ENCODE data around the gene CDKL5. TPM values are rescaled to one million over a fixed set of nuclear protein-coding genes. Genes with fewer than 3 reads are reported as not detected.

The CDKL5 gene
- total RNA-seq, 6 donors from 2014 or later, result 17.8 to 47.1 (median 23.4) TPM

DNA sequence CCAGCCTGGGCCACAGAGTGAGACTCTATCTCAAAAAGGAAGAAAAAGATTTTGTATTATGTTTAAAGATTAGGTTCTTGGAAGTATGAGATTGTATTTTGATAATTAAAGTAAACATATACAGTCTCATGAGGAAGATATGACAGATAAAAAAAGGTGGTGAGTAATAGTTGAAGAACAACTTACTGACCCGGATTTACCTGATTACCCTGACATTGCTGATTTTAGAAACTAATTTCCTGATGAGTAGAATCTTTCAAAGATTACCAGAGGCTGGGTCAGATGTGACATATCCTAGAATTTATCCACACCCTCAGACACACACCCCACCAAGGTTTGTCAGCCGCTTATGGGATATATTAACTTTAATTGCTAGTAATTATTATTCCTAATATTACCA, 9.5 kb downstream of the CDKL5 start:
- no peak for ATAC-seq (ENCODE audit: low FRiP score in 2 of 2)
- no peaks in the 10 kb centered on the region for H3K4me1 ChIP-seq
- no peak overlapping the region for H3K27ac ChIP-seq
- no peaks in the 10 kb centered on the region for H3K9me3 ChIP-seq
- no peak overlapping the region for H3K4me3 ChIP-seq
- TF ChIP-seq POLR2AphosphoS5 (IDR thresholded peaks at IDR 0.05), result no peak
- TF ChIP-seq POLR2A (IDR thresholded peaks at IDR 0.05), result no peak
- no peak for TF ChIP-seq EP300 (IDR thresholded peaks at IDR 0.05)
- TF ChIP-seq, protein P1, sequence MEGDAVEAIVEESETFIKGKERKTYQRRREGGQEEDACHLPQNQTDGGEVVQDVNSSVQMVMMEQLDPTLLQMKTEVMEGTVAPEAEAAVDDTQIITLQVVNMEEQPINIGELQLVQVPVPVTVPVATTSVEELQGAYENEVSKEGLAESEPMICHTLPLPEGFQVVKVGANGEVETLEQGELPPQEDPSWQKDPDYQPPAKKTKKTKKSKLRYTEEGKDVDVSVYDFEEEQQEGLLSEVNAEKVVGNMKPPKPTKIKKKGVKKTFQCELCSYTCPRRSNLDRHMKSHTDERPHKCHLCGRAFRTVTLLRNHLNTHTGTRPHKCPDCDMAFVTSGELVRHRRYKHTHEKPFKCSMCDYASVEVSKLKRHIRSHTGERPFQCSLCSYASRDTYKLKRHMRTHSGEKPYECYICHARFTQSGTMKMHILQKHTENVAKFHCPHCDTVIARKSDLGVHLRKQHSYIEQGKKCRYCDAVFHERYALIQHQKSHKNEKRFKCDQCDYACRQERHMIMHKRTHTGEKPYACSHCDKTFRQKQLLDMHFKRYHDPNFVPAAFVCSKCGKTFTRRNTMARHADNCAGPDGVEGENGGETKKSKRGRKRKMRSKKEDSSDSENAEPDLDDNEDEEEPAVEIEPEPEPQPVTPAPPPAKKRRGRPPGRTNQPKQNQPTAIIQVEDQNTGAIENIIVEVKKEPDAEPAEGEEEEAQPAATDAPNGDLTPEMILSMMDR (IDR thresholded peaks at IDR 0.05), result no peak
- WGBS, 2 donors, result 73 to 79% methylated on average over 2 of the region's 2 CpGs
- no peak for DNase-seq
- no peaks in the 10 kb centered on the region for H3K36me3 ChIP-seq
- H3K27me3 ChIP-seq, result no peaks in the 10 kb centered on the region

DNA sequence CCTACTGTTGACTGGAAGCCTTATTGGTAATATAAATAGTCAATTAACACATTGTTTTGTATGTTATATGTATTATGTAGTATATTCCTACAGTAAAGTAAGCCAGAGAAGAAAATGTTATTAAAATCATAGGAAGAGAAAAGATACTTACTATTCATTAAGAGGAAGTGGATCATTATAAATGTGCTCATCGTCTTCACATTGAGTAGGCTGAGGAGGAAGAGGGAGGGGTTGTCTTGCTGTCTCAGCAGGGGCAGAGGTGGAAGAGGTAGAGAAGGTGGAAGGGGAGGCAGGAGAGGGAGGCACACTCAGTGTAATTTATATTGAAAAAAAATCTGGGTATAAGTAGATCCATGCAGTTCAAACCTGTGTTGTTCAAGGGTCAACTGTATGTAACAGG, 10.6 kb downstream of the CDKL5 start:
- WGBS, 2 donors, result 50 to 85% methylated on average over 1 of the region's 1 CpG
- DNase-seq, result no peak
- Histone ChIP-seq H3K27me3 (no peaks in the 10 kb centered on the region), H3K27ac (no peak overlapping the region), H3K9me3 (no peaks in the 10 kb centered on the region), H3K36me3 (no peaks in the 10 kb centered on the region), H3K4me1 (no peaks in the 10 kb centered on the region), H3K4me3 (no peak overlapping the region)
- no peak for ATAC-seq (ENCODE audit: low FRiP score in 2 of 2)
- TF ChIP-seq, protein P1 (IDR thresholded peaks at IDR 0.05), result no peak
- no peak for TF ChIP-seq POLR2A (IDR thresholded peaks at IDR 0.05)
- TF ChIP-seq EP300 (IDR thresholded peaks at IDR 0.05), result no peak
- no peak for TF ChIP-seq POLR2AphosphoS5 (IDR thresholded peaks at IDR 0.05)

DNA sequence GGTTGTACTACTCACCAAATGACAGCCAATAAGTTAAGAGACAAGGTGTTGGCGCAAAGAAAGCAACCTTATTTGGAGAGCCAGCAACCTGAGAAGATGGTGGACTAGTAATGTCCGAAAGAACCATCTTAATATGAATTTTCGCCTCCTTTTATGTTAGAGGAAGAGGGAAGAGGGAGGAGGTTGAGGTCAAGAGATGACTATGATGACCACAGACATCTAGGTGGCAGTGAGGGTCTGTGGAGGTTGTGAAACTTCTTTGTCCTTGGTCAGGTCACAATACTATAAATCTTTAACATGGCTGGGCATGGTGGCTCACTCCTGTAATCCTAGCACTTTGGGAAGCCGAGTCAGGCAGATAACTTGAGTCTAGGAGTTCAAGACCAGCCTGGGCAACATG, 15.4 kb downstream of the CDKL5 start:
- Histone ChIP-seq H3K27me3 (no peaks in the 10 kb centered on the region), H3K36me3 (no peaks in the 10 kb centered on the region), H3K4me3 (no peak overlapping the region), H3K27ac (no peak overlapping the region), H3K9me3 (no peaks in the 10 kb centered on the region), H3K4me1 (peaks cover 0 to 3% (median 1%) of the 10 kb centered on the region in 4 donors)
- DNase-seq (no peak), ATAC-seq (ENCODE audit: low FRiP score in 2 of 2) (no peak)
- WGBS, 2 donors, result 84 to 100% methylated on average over 3 to 4 of the region's 4 CpGs
- no peak for TF ChIP-seq EP300 (IDR thresholded peaks at IDR 0.05)
- TF ChIP-seq, protein P1 (IDR thresholded peaks at IDR 0.05), result no peak
- TF ChIP-seq POLR2AphosphoS5 (IDR thresholded peaks at IDR 0.05), result no peak
- no peak for TF ChIP-seq POLR2A (IDR thresholded peaks at IDR 0.05)

DNA sequence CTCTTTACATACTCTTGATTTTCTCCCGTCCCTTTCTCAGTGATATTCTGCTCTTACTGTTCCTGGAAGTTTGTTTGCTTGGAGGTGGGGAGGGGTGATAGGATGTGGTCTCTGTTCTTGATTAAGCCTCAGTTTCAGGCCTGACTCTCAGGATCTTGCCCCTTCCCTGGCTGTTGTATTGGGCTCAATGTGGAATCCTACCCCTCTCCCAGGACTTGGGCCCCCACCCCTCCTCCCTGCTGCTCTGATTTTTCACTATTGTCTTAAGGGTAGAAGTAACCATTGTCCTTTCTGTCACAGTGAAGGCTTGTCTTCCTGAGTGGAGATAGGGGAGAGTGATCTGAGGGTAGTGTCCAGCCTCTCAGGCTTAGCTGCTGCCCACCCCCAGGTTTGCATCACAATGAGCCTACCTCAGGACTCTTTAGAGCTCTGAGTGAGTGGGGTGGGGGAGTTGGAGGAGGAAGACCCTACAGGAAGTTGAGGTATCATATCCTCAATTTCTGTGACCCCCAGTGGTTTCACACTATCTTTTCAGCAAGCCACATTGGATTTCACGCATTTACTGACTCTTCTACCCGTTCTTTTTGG, 16.5 kb downstream of the CDKL5 start:
- Histone ChIP-seq H3K36me3 (no peaks in the 10 kb centered on the region), H3K4me3 (no peak overlapping the region), H3K4me1 (peaks cover 0 to 3% (median 1%) of the 10 kb centered on the region in 4 donors), H3K27ac (no peak overlapping the region), H3K27me3 (no peaks in the 10 kb centered on the region), H3K9me3 (no peaks in the 10 kb centered on the region)
- DNase-seq, result no peak
- no peak for ATAC-seq (ENCODE audit: low FRiP score in 2 of 2)
- TF ChIP-seq EP300 (IDR thresholded peaks at IDR 0.05), result no peak
- TF ChIP-seq, protein P1 (IDR thresholded peaks at IDR 0.05), result no peak
- no peak for TF ChIP-seq POLR2AphosphoS5 (IDR thresholded peaks at IDR 0.05)
- no peak for TF ChIP-seq POLR2A (IDR thresholded peaks at IDR 0.05)
- 75 to 92% methylated on average over 3 of the region's 3 CpGs for WGBS, 2 donors

DNA sequence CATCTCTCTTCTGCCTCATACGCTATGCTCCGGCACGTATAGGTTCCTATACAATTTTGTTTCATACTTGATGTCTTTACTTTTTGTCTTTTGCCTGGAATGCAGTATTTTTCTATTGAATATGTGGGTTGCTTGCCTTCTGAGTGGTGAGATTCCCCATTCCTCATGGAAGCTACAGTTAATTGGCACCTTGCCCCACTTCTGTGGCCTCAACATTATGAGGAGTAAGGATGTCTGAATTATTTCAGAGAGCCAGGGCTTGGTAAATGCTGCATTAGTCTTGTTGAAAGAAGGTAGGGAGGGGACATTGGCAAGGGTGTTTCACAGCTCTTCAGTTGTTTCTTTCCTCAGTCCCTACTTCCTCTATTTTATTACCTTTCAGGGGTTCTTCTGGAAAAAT, 23.0 kb downstream of the CDKL5 start:
- Histone ChIP-seq H3K4me1 (peaks cover 0 to 3% (median 1%) of the 10 kb centered on the region in 4 donors), H3K27ac (no peak overlapping the region), H3K36me3 (no peaks in the 10 kb centered on the region), H3K4me3 (no peak overlapping the region), H3K27me3 (no peaks in the 10 kb centered on the region), H3K9me3 (no peaks in the 10 kb centered on the region)
- ATAC-seq (ENCODE audit: low FRiP score in 2 of 2) (no peak), DNase-seq (no peak)
- no peak for TF ChIP-seq POLR2AphosphoS5 (IDR thresholded peaks at IDR 0.05)
- TF ChIP-seq, protein P1 (IDR thresholded peaks at IDR 0.05), result no peak
- no peak for TF ChIP-seq EP300 (IDR thresholded peaks at IDR 0.05)
- no peak for TF ChIP-seq POLR2A (IDR thresholded peaks at IDR 0.05)
- 98 to 100% methylated on average over 3 of the region's 3 CpGs for WGBS, 2 donors

Measured in upper lobe of left lung (tissue), 6 donors.